Spleen (tissue), 11 donors: ENCODE measurements around the gene FOCAD. TPM values are rescaled to one million over a fixed set of nuclear protein-coding genes. Genes with fewer than 3 reads are reported as not detected.
A peak's percentile ranks its signal among the peaks of the same experiment; 100 is the strongest.

Source experiments
- DNase-seq: peaks from one replicate; pipeline ENCODE4 v3.0.0-alpha.2; 2020
- H3K27ac ChIP-seq, 8 donors: fragments of 200-600 bp; sonication (generic) in 7 of 8; 1 replicate in 4 of 8; 2 replicates in 4 of 8; pipeline versions ENCODE4 v1.5.0 to v1.8.0; 2016 to 2021; ENCODE audit warnings: inconsistent platforms in 4 of 8, mild to moderate bottlenecking in 4 of 8, moderate library complexity in 1 of 8
- H3K27me3 ChIP-seq, 7 donors: fragments of 200-600 bp; sonication (generic) in 6 of 7; replicated peaks in 1 of 7; 1 replicate in 4 of 7; 2 replicates in 3 of 7; pipeline versions ENCODE4 v1.5.0 to v1.8.0; 2016 to 2021; ENCODE audit warnings: inconsistent platforms in 3 of 7, mild to moderate bottlenecking in 1 of 7
- H3K36me3 ChIP-seq, 6 donors: fragments of 200-600 bp; sonication (generic) in 5 of 6; 1 replicate in 4 of 6; 2 replicates in 2 of 6; pipeline versions ENCODE4 v1.5.0 to v1.8.0; 2016 to 2021; ENCODE audit warnings: inconsistent platforms in 2 of 6
- H3K4me1 ChIP-seq, 6 donors: fragments of 200-600 bp; sonication (generic) in 5 of 6; 1 replicate in 3 of 6; 2 replicates in 3 of 6; pipeline versions ENCODE4 v1.5.0 to v1.8.0; 2016 to 2021; ENCODE audit warnings: inconsistent platforms in 3 of 6
- H3K4me3 ChIP-seq, 8 donors: fragments of 200-600 bp; sonication (generic) in 7 of 8; 1 replicate in 4 of 8; 2 replicates in 4 of 8; pipeline versions ENCODE4 v1.5.0 to v1.8.0; 2016 to 2021; ENCODE audit warnings: inconsistent platforms in 4 of 8, mild to moderate bottlenecking in 4 of 8, moderate library complexity in 2 of 8
- H3K9me3 ChIP-seq, 8 donors: fragments of 200-600 bp; sonication (generic) in 7 of 8; 1 replicate in 4 of 8; 2 replicates in 4 of 8; pipeline versions ENCODE4 v1.5.0 to v1.8.0; 2016 to 2021; ENCODE audit warnings: inconsistent platforms in 4 of 8
- CTCF ChIP-seq, 11 experiments: fragments of 200-600 bp in 7 of 11; fragments of 450-650 bp in 4 of 11; sonication (generic) in 4 of 11; IDR thresholded peaks in 8 of 11; conservative IDR thresholded peaks in 3 of 11; 1 replicate in 7 of 11; 2 replicates in 4 of 11; pipeline versions ENCODE4 v1.4.0 to v1.8.0; 2016 to 2021; ENCODE audit warnings: antibody characterized with exemption in 11 of 11, inconsistent platforms in 4 of 11, mild to moderate bottlenecking in 1 of 11
- POLR2A ChIP-seq, 3 donors: fragments of 450-650 bp; IDR thresholded peaks; one replicate each; pipeline ENCODE4 v1.5.1; 2017; ENCODE audit warnings: antibody characterized with exemption in 3 of 3, mild to moderate bottlenecking in 1 of 3
- POLR2AphosphoS5 ChIP-seq, 3 donors: sonication (generic); formaldehyde crosslinking; IDR thresholded peaks; one replicate each; pipeline ENCODE4 v1.5.1; 2017; ENCODE audit warnings: antibody characterized with exemption in 3 of 3
- WGBS, 5 donors: extraction: QIAGEN DNeasy Blood & Tissue Kit in 3 of 5; methylation state at CpG; one replicate each; pipeline versions ENCODE4 v1.1.5 to v1.1.7; 2013 to 2018; 5-methylcytosine and 5-hydroxymethylcytosine counted together
- intact Hi-C: fragments of 100-400 bp; cut with DNase I; formaldehyde crosslinking; loops from one replicate; pipeline ENCODE4 v1.15.0; 2023; ENCODE audit warnings: low total_unique reads
- polyA plus RNA-seq, 3 donors: library from polyadenylated mRNA; stranded (reverse); fragments of 200-250 nt; gene quantifications; one replicate each; pipeline ENCODE4 v1.2.1, GENCODE V29; 2013
- total RNA-seq, 7 donors: library from RNA; depleted of rRNA in 3 of 7; stranded (reverse); fragments of >200 nt in 3 of 7; fragmentation: NEBNext Ultra II Directional in 4 of 7; extraction: Animal tissue kit (Norgen Biotek cat#: 25700) in 4 of 7; gene quantifications; one replicate each; pipeline versions ENCODE4 v1.1.0 to v1.2.1, GENCODE V29; 2016 to 2021
- donor health status: healthy with polysubstance abuse.
- donor health status: DM: no; HTN: no; CAD: no; lungs with moderate emphysema.
- donor health status: DM: no; HTN: no; CAD: no.
- donor health status: Bipolar disorder and iron deficiency.
- donor health status: healthy.
- donor health status: DM: no; HTN: no; CAD: no.
- donor health status: DM: yes; HTN: yes; CAD: no.

Gene FOCAD
- total and polyA plus RNA-seq, 10 donors: 3.0 to 33.2 (median 18.6) TPM

GRCh38 chr9:20978249-20978648 lies 294.2 kb downstream of the FOCAD start:
- intact Hi-C loops: no loop called here
- H3K4me1 ChIP-seq: peaks cover 0 to 16% (median 10%) of the 10 kb centered on the region in 6 donors
- DNase-seq: no peak
- H3K9me3 ChIP-seq: peaks cover 0 to 18% (median 11%) of the 10 kb centered on the region in 8 donors
- H3K27me3 ChIP-seq: no peaks in the 10 kb centered on the region
- peaks cover 0 to 54% (median 7%) of the 10 kb centered on the region in 6 donors for H3K36me3 ChIP-seq
- TF ChIP-seq POLR2A (IDR thresholded peaks at IDR 0.05): no peak
- TF ChIP-seq CTCF (IDR thresholded peaks at IDR 0.05 in 8 of 11, conservative IDR thresholded peaks at IDR 0.05 in 3 of 11): no peak
- no peak for TF ChIP-seq POLR2AphosphoS5 (IDR thresholded peaks at IDR 0.05)
- 90 to 96% (median 94%) methylated on average over 2 of the region's 2 CpGs for WGBS, 5 donors
- H3K27ac ChIP-seq: no peak overlapping the region
- H3K4me3 ChIP-seq: no peak overlapping the region

- DNase-seq: no peak
- intact Hi-C loops: no loop called here
- peaks cover 0 to 28% (median 10%) of the 10 kb centered on the region in 6 donors for H3K4me1 ChIP-seq
- H3K27me3 ChIP-seq: no peaks in the 10 kb centered on the region
- 44 to 53% (median 47%) methylated on average over 3 of the region's 3 CpGs for WGBS, 5 donors
- peaks cover 0 to 54% (median 7%) of the 10 kb centered on the region in 6 donors for H3K36me3 ChIP-seq
- H3K4me3 ChIP-seq: peak overlapping the region in 1 of 8 donors; percentile 27
- TF ChIP-seq CTCF (IDR thresholded peaks at IDR 0.05 in 8 of 11, conservative IDR thresholded peaks at IDR 0.05 in 3 of 11): no peak
- TF ChIP-seq POLR2AphosphoS5 (IDR thresholded peaks at IDR 0.05): no peak
- TF ChIP-seq POLR2A (IDR thresholded peaks at IDR 0.05): no peak
- no peaks in the 10 kb centered on the region for H3K9me3 ChIP-seq
- peak overlapping the region in 6 of 8 donors; percentile 25 to 77 (median 60) for H3K27ac ChIP-seq
Observed at GRCh38 chr9:20980832-20981455, 296.9 kb downstream of the FOCAD start.

- Histone ChIP-seq H3K27ac (peak overlapping the region in 6 of 8 donors; percentile 10 to 77 (median 60)), H3K4me1 (peaks cover 0 to 28% (median 10%) of the 10 kb centered on the region in 6 donors), H3K4me3 (peak overlapping the region in 1 of 8 donors; percentile 27), H3K9me3 (no peaks in the 10 kb centered on the region), H3K36me3 (peaks cover 0 to 51% (median 6%) of the 10 kb centered on the region in 6 donors), H3K27me3 (no peaks in the 10 kb centered on the region)
- TF ChIP-seq CTCF (IDR thresholded peaks at IDR 0.05 in 8 of 11, conservative IDR thresholded peaks at IDR 0.05 in 3 of 11): no peak
- DNase-seq: no peak
- intact Hi-C loops: no loop called here
- WGBS, 5 donors: 64 to 89% (median 73%) methylated on average over 2 of the region's 2 CpGs
Observed at GRCh38 chr9:20981486-20981885, 297.4 kb downstream of the FOCAD start.

- Histone ChIP-seq H3K27ac (peak overlapping the region in 5 of 8 donors; percentile 7 to 53 (median 36)), H3K36me3 (peaks cover 0 to 44% (median 0%) of the 10 kb centered on the region in 6 donors), H3K4me3 (no peak overlapping the region), H3K4me1 (peaks cover 0 to 28% (median 10%) of the 10 kb centered on the region in 6 donors), H3K9me3 (no peaks in the 10 kb centered on the region), H3K27me3 (no peaks in the 10 kb centered on the region)
- no peak for DNase-seq
- 56 to 79% (median 74%) methylated on average over 3 of the region's 3 CpGs for WGBS, 5 donors
- intact Hi-C loops: no loop called here
- TF ChIP-seq POLR2A (IDR thresholded peaks at IDR 0.05) (no peak), POLR2AphosphoS5 (IDR thresholded peaks at IDR 0.05) (no peak), CTCF (IDR thresholded peaks at IDR 0.05 in 8 of 11, conservative IDR thresholded peaks at IDR 0.05 in 3 of 11) (no peak)
Observed at GRCh38 chr9:20984506-20984905, 300.4 kb downstream of the FOCAD start.
